ENCODE results near the gene KPNA6.

DNA sequence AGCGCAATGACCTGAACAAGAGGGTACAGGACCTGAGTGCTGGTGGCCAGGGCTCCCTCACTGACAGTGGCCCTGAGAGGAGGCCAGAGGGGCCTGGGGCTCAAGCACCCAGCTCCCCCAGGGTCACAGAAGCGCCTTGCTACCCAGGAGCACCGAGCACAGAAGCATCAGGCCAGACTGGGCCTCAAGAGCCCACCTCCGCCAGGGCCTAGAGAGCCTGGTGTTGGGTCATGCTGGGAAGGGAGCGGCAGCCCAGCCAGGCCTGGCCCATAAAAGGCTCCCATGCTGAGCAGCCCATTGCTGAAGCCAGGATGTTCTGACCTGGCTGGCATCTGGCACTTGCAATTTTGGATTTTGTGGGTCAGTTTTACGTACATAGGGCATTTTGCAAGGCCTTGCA is 87.1 kb downstream of the KPNA6 start:
- TF ChIP-seq EZH2phosphoT487 (IDR thresholded peaks at IDR 0.05; ENCODE audit: borderline replicate concordance, low read length) (no peak), CTCF (conservative IDR thresholded peaks at IDR 0.05; ENCODE audit: low read depth, low read length) (no peak)
